HepG2 (cell line): ENCODE measurements around the gene KRTAP10-5.

Experiments used
- CTCF ChIP-seq: sonication (generic); formaldehyde crosslinking; IDR thresholded peaks from 2 replicates; pipeline ENCODE4 v1.5.0; 2020; ENCODE audit warnings: mild to moderate bottlenecking, missing genetic modification reagents, moderate library complexity
- HNF4G ChIP-seq, 2 experiments: sonication (generic) in 1 of 2; formaldehyde crosslinking in 1 of 2; IDR thresholded peaks; 2 replicates each; pipeline versions ENCODE4 v1.4.0 to v1.6.1; 2011 to 2020; ENCODE audit warnings: borderline replicate concordance in 2 of 2, low read depth in 2 of 2, mild to moderate bottlenecking in 2 of 2, low read length in 1 of 2, missing genetic modification reagents in 1 of 2, moderate library complexity in 1 of 2
- IRF1 ChIP-seq: sonication (generic); formaldehyde crosslinking; IDR thresholded peaks from 2 replicates; pipeline ENCODE4 v1.4.0; 2020; ENCODE audit warnings: low read depth, mild to moderate bottlenecking, missing genetic modification reagents
- MAZ ChIP-seq, 2 experiments: sonication (generic) in 1 of 2; formaldehyde crosslinking in 1 of 2; IDR thresholded peaks; 2 replicates each; pipeline versions ENCODE4 v1.5.0 to v1.6.1; 2012 to 2020; ENCODE audit warnings: low read depth in 2 of 2, mild to moderate bottlenecking in 2 of 2, borderline replicate concordance in 1 of 2, improper control_type of control experiment in 1 of 2, low read length in 1 of 2, missing genetic modification reagents in 1 of 2, moderate library complexity in 1 of 2
- POLR2A ChIP-seq, 2 experiments: IDR thresholded peaks; 2 replicates each; pipeline ENCODE4 v1.6.1; 2011; ENCODE audit warnings: low read depth in 2 of 2, low read length in 2 of 2, mild to moderate bottlenecking in 1 of 2, moderate library complexity in 1 of 2; ENCODE audit not compliant: insufficient read depth in 1 of 2
- SMAD3 ChIP-seq: sonication (generic); formaldehyde crosslinking; IDR thresholded peaks from 2 replicates; pipeline ENCODE4 v1.4.0; 2020; ENCODE audit warnings: missing genetic modification reagents
- STAT5B ChIP-seq: sonication (generic); formaldehyde crosslinking; IDR thresholded peaks from 2 replicates; pipeline ENCODE4 v1.4.0; 2020; ENCODE audit warnings: missing genetic modification reagents
- TCF12 ChIP-seq, 2 experiments: fragments of 450-650 bp in 1 of 2; sonication (generic) in 1 of 2; formaldehyde crosslinking in 1 of 2; IDR thresholded peaks; 2 replicates each; pipeline versions ENCODE4 v1.6.1 to v1.8.0; 2017 to 2022; ENCODE audit warnings: antibody characterized with exemption in 1 of 2, mild to moderate bottlenecking in 1 of 2, missing genetic modification reagents in 1 of 2, moderate library complexity in 1 of 2
- XBP1 ChIP-seq: sonication (generic); formaldehyde crosslinking; IDR thresholded peaks from 2 replicates; pipeline ENCODE4 v1.5.0; 2020; ENCODE audit warnings: missing genetic modification reagents
- ZKSCAN1 ChIP-seq: fragments of 150-350 bp; IDR thresholded peaks from 2 replicates; pipeline ENCODE4 v1.6.1; 2014; ENCODE audit warnings: low read length

- TF ChIP-seq HNF4G (IDR thresholded peaks at IDR 0.05; ENCODE audit: borderline replicate concordance, low read depth, low read length) = no peak
- TF ChIP-seq HNF4G (CRISPR knock-in tag; IDR thresholded peaks at IDR 0.05; ENCODE audit: borderline replicate concordance, low read depth) = no peak
- no peak for TF ChIP-seq TCF12 (IDR thresholded peaks at IDR 0.05)
- TF ChIP-seq TCF12 (CRISPR knock-in tag; IDR thresholded peaks at IDR 0.05) = no peak
- no peak for TF ChIP-seq POLR2A (IDR thresholded peaks at IDR 0.05; ENCODE audit: insufficient read depth in 1 of 2, low read depth in 2 of 2, low read length in 2 of 2)
- no peak for TF ChIP-seq CTCF (CRISPR knock-in tag)
- TF ChIP-seq SMAD3 (CRISPR knock-in tag) = no peak
- no peak for TF ChIP-seq MAZ (IDR thresholded peaks at IDR 0.05; ENCODE audit: borderline replicate concordance, low read depth, low read length)
- no peak for TF ChIP-seq MAZ (CRISPR knock-in tag; IDR thresholded peaks at IDR 0.05; ENCODE audit: low read depth)
- no peak for TF ChIP-seq ZKSCAN1
- no peak for TF ChIP-seq XBP1 (CRISPR knock-in tag)
- no peak for TF ChIP-seq STAT5B
- TF ChIP-seq IRF1 = no peak
Observed at GRCh38 chr21:44615911-44616590, 35.6 kb upstream of the KRTAP10-5 start.
